Fibroblast of gingiva (primary cell): ENCODE data around the gene RAB37.

Experiments used
- DNase-seq: peaks from one replicate; pipeline ENCODE4 v3.0.0-alpha.2; 2011; ENCODE audit warnings: low read depth

RAB37 gene

DNA sequence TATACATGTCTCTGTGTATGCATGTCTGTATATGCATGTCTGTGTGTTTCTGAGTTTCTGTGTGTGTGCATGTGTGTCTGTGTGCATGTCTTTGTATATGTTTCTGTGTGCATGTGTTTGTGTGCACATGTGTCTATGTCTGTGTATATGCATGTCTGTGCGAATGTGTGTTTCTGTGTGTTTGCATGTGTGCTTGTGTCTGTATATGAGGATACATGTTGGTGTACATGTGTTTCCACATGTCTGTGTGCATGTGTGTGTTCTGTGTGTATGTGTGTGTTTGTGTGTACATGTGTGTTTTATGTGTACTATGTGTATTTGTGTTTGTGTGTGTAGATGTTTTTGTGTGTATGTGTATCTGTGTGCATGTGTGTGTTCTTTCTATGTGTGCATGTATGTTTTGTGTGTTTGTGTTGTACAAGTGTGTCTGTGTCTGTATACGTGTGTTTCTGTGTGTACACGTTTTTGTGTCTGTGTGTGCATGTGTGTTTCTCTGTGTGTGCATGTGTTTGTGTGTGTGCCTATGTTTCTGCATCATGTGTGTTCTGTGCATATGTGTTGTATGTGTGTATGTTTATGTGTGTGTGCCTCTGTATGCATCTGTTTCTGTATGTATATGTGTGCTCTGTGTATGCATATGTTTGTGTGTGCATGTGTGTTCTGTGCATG, 8.9 kb upstream of the RAB37 start:
- DNase-seq, result no peak

DNA sequence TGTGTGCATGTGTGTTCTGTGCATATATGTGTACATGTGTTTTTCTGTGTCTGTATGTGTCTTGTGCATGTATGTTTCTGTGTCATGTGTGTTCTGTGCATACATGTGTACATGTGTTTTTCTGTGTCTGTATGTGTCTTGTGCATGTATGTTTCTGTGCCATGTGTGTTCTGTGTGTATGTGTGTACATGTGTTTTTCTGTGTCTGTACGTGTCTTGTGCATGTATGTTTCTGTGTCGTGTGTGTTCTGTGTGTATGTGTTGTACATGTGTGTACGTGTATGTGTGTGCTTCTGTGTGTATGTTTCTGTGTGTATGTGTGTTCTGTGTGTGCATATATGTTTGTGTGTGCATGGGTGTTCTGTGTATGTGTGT, 8.4 kb upstream of the RAB37 start:
- DNase-seq, result no peak

GRCh38 chr17:74729368-74729767, 7.7 kb upstream of the RAB37 start:
- DNase-seq, result no peak

GRCh38 chr17:74729866-74730265, 7.2 kb upstream of the RAB37 start:
- DNase-seq, result no peak

DNA sequence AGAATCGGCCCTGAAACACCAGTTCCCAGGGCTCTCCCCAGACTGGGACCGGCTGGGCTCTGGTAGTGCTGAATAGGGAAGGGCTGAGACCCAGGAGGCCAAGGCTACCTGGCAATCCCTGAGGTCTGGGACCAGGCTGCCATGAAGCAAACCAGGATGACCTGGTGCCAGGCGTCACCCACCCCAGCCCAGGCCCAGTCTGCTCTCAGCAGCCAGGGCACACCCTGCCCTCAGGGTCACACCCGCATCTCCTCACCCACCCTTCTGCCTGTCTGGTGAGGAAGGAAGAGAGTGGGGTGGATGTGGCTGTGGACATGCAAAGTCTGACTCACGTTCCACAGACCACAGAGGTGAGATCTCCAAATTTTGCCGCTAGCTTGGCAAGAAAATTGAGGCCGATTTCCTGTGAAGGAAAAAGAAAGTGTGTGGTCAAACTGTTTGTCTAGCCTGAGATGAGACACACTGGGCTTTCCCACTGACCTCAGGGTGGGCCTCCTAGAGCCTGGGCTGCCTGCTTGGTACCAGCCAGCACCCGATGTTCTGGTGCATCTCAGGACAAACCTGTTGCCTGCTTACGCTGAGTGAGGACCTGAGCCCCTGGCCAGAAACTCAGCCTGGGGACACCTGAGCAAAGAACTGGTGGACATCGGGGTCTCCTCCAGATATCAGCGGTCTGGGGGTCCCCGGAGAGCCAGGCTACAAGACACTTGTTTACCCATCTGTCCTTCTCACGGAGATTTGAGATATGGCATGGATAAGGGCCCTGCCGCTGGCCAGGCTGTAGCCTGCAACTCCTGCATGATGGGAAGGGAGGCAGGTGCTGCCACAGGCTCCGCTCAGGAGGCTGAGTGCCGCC, 6.3 kb upstream of the RAB37 start:
- no peak for DNase-seq

DNA sequence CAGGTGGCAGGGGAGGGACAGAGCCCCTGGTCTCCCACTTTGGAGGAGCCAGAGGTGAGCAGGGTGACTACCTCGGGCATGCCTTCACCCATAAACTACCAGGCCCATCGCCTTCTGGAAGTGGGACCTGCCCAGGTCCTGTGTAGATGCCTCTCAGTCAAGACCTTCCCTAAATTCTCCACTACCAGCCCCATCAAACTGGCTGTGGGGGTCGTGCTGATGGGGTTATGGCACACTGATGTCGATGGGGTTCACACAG, 5.8 kb upstream of the RAB37 start:
- no peak for DNase-seq

DNA sequence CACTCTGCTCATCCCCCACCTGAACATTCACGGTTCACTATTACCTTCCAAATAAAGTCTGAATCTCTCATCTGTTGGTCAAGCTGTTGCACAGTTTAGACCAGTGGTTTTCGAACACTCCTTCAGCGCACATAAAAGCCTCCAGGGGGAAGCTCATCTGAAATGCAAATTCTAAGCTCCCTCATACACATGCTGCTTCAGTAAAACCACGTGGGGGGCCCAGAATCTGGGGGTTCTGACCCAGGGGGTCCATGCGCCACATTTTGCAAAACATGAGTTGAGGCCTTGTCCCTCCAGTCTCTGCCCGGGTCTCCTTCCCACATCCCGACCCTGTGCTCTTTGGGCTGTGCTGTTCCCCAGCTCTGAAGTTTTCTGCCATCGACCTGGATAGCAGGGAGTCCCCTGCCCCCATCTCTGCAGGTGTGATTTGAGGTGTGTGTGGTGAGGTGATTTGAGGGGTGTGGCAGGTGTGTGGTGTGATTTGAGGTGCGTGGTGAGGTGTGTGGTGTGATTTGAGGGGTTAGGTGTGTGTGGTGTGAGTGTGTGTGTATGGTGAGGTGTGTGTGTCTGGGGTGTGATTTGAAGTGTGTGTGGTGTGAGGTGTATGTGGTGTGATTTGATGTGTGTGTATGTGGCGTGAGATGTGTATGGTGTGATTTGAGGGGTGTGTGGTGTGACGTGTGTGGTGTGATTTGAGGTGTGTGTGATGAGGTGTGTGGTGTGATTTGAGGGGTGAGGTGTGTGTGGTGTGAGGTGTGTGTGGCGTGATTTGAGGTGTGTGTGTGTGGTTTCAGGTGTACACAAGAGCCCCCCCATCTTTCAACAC, 4.8 kb upstream of the RAB37 start:
- DNase-seq, result no peak

- no peak for DNase-seq
These were observed 3.5 kb upstream of the RAB37 start for GRCh38 chr17:74733365-74734122.

DNA sequence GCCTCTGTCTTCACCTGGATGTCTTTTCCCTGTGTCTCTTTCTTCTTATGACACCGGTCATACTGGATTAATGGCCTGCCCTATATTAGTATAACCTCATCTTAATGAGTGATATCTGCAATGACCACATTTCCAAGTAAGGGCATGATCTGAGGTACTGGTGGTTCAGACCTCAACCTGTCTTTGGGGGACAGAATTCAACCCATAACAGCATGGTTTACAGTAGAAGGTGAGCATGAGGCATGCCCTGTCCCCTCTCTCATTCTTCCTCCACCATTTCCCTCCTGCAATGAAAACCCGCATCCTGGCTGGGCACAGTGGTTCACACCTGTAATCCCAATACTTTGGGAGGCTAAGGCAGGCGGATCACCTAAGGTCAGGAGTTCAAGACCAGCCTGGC, 2.8 kb upstream of the RAB37 start:
- no peak for DNase-seq

DNA sequence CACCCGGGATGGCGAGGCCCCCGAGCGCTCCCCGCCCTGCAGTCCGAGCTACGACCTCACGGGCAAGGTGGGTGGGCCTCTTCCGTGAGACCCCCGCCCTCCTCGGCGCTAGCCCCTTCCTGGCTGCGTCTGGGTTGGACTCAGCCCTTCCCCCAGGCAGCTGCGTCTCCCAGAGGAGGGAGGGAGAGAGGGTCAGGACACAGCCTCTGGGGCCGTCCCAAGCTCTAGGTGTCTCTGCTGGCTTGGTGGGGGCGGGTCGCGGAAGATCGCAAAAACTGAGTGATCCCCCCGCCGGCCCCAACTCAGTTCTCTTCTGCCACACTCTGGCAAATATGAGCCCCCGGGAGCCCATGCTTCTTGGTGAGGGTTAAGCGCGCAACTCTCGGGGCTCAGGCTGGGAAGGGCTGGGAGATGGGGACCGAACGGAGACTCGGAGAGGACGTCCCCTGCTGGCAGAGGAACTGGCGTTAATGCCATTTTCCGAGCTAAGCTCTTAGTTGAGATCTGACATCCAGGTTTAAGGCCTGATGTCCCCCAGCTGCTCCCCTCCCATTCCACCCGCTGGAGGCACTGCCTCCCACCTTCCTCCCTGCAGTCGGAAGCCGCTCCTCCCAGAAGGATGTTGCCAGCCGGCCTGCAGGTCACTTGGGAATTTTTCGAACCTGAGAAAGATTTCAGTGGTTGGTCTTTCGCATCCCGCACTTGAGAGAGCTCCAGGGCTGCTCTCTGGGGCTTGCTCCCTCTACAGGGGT, 419 bp downstream of the RAB37 start:
- DNase-seq, result no peak

DNA sequence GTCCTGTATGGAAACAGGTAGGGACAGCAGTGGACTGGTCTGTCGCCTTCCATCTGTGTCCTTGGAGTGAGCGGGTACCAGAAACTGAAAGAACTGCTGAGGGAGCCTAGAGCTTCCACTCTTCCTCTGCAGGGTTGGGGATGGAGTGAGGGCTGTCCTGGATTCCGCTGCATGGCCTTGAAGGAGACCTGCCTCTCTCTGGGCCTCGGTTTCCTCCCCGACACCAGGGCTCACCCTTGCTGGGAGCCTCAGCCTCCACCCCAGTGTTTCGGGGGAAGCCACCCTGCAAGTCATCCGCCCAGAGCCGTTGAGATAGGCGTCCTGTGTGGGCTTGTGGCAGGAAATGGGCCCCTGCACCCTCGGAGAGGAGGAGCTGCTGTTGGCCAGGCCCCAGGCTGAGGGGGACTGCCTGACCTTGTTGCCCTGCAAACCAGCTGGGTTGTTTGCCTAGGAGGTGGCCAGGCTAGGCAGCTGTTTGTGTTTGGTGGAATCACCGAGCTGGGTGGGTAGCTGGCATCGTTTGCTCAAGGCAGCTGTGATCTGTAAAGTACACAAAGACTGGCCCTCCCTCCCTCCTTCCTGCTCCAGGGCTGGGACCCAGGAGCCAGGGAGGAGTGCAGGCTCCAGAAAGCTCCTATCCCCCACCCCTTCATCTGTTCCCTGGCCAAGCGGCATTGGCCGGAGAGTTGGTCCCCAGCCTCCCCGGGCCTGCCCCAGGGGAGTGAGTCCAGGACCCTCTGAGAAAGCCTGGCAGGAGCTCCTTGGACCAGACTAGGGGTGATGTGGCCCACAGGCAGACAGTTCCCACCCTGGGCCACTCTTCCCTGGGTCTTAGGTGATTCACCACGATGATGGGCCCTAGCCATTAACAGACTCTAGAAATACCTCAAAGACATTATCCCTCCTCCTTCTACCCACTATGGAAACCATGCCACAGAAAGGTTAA, 1.3 kb downstream of the RAB37 start:
- DNase-seq, result no peak

DNA sequence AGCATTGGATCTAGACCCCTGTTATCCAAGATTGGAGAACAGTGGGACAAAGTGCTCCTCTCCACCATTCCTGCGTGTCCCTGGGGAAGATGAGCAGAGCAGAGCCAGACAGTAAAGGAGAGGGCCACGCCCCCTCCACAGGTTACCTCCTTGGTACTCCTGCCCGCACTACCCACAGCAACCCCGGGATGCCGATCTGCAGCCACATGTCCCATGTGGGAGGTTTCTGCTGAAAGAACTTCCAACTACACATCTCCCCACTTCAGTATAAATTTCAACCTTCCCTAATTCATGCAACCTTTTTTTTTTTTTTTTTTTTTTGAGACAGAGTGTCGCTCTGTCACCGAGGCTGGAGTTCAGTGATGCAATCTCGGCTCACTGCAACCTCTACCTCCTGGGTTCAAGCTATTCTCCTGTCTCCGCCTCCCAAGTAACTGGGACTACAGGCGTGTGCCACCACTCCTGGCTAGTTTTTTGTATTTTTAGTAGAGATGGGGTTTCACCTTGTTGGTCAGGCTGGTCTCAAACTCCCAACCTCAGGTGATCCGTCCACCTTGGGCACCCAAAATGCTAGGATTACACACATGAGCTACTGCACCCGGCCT, 2.3 kb downstream of the RAB37 start:
- no peak for DNase-seq

DNA sequence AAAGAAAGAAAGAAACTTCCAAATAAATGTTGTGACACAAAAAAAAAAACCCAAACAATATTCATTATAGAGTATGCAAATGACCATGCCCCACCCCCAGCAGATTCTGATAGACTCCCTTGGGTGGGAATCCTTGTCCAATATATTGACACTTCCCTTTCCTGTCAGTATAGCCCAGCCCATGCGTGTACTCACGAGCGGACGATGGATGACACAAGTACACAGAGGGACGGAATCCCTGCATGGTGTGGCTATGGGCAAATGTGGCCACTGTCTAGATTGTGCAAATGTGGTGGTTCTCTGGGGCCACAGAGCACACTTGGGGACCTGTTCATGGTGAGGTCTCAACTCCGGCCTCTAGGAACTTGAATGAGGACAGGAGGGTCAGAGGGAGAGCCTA, 3.1 kb downstream of the RAB37 start:
- no peak for DNase-seq

GRCh38 chr17:74740641-74741387, 3.8 kb downstream of the RAB37 start:
- DNase-seq, result no peak

- no peak for DNase-seq
These were observed 5.1 kb downstream of the RAB37 start for GRCh38 chr17:74742153-74742515.

DNA sequence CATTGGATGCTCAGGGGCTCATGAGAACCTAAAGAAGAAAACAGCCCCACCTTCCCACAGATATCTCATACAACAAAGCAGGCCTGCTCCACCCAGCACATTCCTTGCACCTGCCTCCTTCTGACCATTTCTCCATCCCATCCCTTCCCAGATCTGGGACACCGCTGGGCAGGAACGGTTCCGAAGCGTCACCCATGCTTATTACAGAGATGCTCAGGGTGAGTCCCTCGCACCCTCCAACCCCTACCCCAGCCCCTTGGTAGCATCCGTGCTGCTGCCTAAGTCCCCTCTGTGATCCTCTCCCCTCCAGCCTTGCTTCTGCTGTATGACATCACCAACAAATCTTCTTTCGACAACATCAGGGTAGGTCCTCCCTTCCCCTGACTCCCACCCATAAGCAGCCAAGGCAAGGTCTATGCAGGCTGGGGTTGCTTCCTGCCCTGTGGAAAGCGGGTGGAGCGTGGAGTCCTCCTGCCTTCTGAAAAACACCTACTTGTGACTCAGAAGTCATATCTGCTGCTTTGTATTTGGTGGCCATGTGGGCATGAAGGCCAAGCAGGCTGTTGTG, 6.0 kb downstream of the RAB37 start:
- no peak for DNase-seq

GRCh38 chr17:74743755-74744154, 6.7 kb downstream of the RAB37 start:
- no peak for DNase-seq

DNA sequence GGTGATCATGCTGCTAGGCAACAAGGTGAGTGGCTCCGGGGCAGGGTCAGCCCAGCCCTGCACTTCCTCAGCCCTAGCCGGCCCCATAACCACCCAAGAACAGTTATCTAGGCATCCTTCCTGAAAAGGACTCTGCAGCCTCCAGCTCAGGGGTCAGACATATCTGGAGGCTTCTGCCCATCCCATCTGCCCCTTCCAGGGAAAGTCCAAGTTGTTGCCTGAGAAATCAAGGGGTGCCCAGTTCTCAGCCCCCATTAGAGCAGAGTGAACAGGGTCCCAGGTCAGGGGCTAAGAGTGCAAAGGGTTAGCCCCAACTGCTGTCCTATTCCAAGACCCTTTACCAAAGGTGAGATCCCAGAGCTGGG, 7.3 kb downstream of the RAB37 start:
- no peak for DNase-seq
